Epithelial cell of proximal tubule (primary cell): Measurements from ENCODE around the gene ZBTB40. TPM values are rescaled to one million over a fixed set of nuclear protein-coding genes. Genes with fewer than 3 reads are reported as not detected.

Experiments used
- DNase-seq: peaks from one replicate; pipeline ENCODE4 v3.0.0-alpha.2; 2011; ENCODE audit warnings: low read depth
- H3K4me3 ChIP-seq: 2 replicates; pipeline ENCODE4 v1.5.1; 2011; ENCODE audit warnings: low read depth, mild to moderate bottlenecking, low read length
- CTCF ChIP-seq: conservative IDR thresholded peaks from 2 replicates; pipeline ENCODE4 v1.5.1; 2012; ENCODE audit warnings: low read depth, mild to moderate bottlenecking, low read length
- total RNA-seq: library from RNA; depleted of rRNA; stranded (reverse); fragments of >200 nt; gene quantifications from 2 replicates; pipeline ENCODE4 v1.2.3, GENCODE V29; 2015

Gene ZBTB40
- total RNA-seq, 1 donor from 2014 or later, result 6.9 TPM

- H3K4me3 ChIP-seq, result no peak overlapping the region
- no peak for DNase-seq
- TF ChIP-seq CTCF, result no peak
Measured at GRCh38 chr1:22540337-22540736, 88.7 kb downstream of the ZBTB40 start.

GRCh38 chr1:22542886-22543285, 91.2 kb downstream of the ZBTB40 start:
- TF ChIP-seq CTCF, result no peak
- DNase-seq, result no peak
- no peak overlapping the region for H3K4me3 ChIP-seq

GRCh38 chr1:22543679-22544078, 92.0 kb downstream of the ZBTB40 start:
- no peak overlapping the region for H3K4me3 ChIP-seq
- no peak for TF ChIP-seq CTCF
- DNase-seq, result no peak

GRCh38 chr1:22544606-22545005, 93.0 kb downstream of the ZBTB40 start:
- no peak for TF ChIP-seq CTCF
- no peak for DNase-seq
- H3K4me3 ChIP-seq, result no peak overlapping the region

GRCh38 chr1:22545141-22545540, 93.5 kb downstream of the ZBTB40 start:
- DNase-seq, result no peak
- no peak for TF ChIP-seq CTCF
- no peak overlapping the region for H3K4me3 ChIP-seq

- no peak overlapping the region for H3K4me3 ChIP-seq
- no peak for TF ChIP-seq CTCF
- DNase-seq, result no peak
Measured at GRCh38 chr1:22547186-22547817, 95.7 kb downstream of the ZBTB40 start.

- no peak for TF ChIP-seq CTCF
- DNase-seq, result no peak
- H3K4me3 ChIP-seq, result no peak overlapping the region
Measured at GRCh38 chr1:22547818-22548462, 96.3 kb downstream of the ZBTB40 start.
